Smooth muscle cell (in vitro differentiated cells): ENCODE results near the gene BSDC1. TPM values are rescaled to one million over a fixed set of nuclear protein-coding genes. Genes with fewer than 3 reads are reported as not detected.

ENCODE experiments used
- DNase-seq: peaks from one replicate; lab custom pipeline; 2025; ENCODE audit not compliant: unreplicated experiment; lab: John Stamatoyannopoulos, UW
- H2AFZ ChIP-seq: fragments of 200-600 bp; sonication (generic); 2 replicates; pipeline ENCODE4 v1.6.0; 2016; ENCODE audit warnings: antibody characterized with exemption, low read depth, mild to moderate bottlenecking
- H3F3A ChIP-seq: fragments of 200-600 bp; sonication (generic); 2 replicates; pipeline ENCODE4 v1.6.0; 2017; ENCODE audit warnings: antibody characterized with exemption, low read depth
- H3K27ac ChIP-seq: fragments of 200-600 bp; sonication (generic); 2 replicates; pipeline ENCODE4 v1.5.1; 2016; ENCODE audit warnings: low read depth, mild to moderate bottlenecking
- H3K27me3 ChIP-seq: fragments of 200-600 bp; sonication (generic); 2 replicates; pipeline ENCODE4 v1.6.1; 2016; ENCODE audit warnings: low read depth, mild to moderate bottlenecking
- H3K36me3 ChIP-seq: fragments of 200-600 bp; sonication (generic); 2 replicates; pipeline ENCODE4 v1.5.1; 2016; ENCODE audit warnings: low read depth
- H3K4me1 ChIP-seq: fragments of 200-600 bp; sonication (generic); 2 replicates; pipeline ENCODE4 v1.5.1; 2016; ENCODE audit warnings: low read depth
- H3K4me2 ChIP-seq: fragments of 200-600 bp; sonication (generic); 2 replicates; pipeline ENCODE4 v1.6.0; 2016; ENCODE audit warnings: mild to moderate bottlenecking
- H3K4me3 ChIP-seq: fragments of 200-600 bp; sonication (generic); 2 replicates; pipeline ENCODE4 v1.5.1; 2016; ENCODE audit warnings: mild to moderate bottlenecking
- H3K79me2 ChIP-seq: fragments of 200-600 bp; sonication (generic); 2 replicates; pipeline ENCODE4 v1.6.0; 2016; ENCODE audit warnings: low read depth, mild to moderate bottlenecking
- H3K9ac ChIP-seq: fragments of 200-600 bp; sonication (generic); 2 replicates; pipeline ENCODE4 v1.6.0; 2016; ENCODE audit warnings: low read depth
- H3K9me3 ChIP-seq: fragments of 200-600 bp; sonication (generic); replicated peaks from 2 replicates; pipeline ENCODE4 v1.5.1; 2016; ENCODE audit warnings: low read depth
- H4K20me1 ChIP-seq: fragments of 200-600 bp; sonication (generic); 2 replicates; pipeline ENCODE4 v1.6.0; 2016; ENCODE audit warnings: low read depth
- CTCF ChIP-seq: fragments of 200-600 bp; sonication (generic); IDR thresholded peaks from 2 replicates; pipeline ENCODE4 v1.5.1; 2017; ENCODE audit warnings: borderline replicate concordance, mild to moderate bottlenecking, antibody characterized with exemption; ENCODE audit not compliant: insufficient read depth, poor library complexity, severe bottlenecking
- WGBS: methylation state at CpG from one replicate; pipeline ENCODE4 v1.1.7; 2016; ENCODE audit warnings: low lambda C conversion rate; 5-methylcytosine and 5-hydroxymethylcytosine counted together
- polyA plus RNA-seq: library from polyadenylated mRNA; unstranded; fragments of >200 nt; fragmentation: Nextera tagmentation; extraction: Ambion mirVana; gene quantifications from 2 replicates; pipeline ENCODE4 v1.2.1, GENCODE V29; 2016
- total RNA-seq: library from RNA; depleted of rRNA; stranded (reverse); fragments of >200 nt; gene quantifications from 2 replicates; pipeline ENCODE4 v1.2.3, GENCODE V29; 2014

The BSDC1 gene
- total and polyA plus RNA-seq, 2 experiments from 2014 or later = 45.4 to 57.3 TPM

- WGBS = 63% methylated on average over 4 of the region's 4 CpGs
- Histone ChIP-seq H3K79me2 (no peaks in the 10 kb centered on the region), H4K20me1 (no peaks in the 10 kb centered on the region), H3K36me3 (no peaks in the 10 kb centered on the region), H3K9me3 (no peaks in the 10 kb centered on the region), H3K4me3 (no peak overlapping the region), H2AFZ (no peak overlapping the region), H3F3A (no peaks in the 10 kb centered on the region), H3K4me2 (no peak overlapping the region), H3K27ac (no peak overlapping the region), H3K9ac (no peak overlapping the region), H3K4me1 (no peaks in the 10 kb centered on the region), H3K27me3 (no peaks in the 10 kb centered on the region)
- no peak for DNase-seq
- TF ChIP-seq CTCF = no peak
Measured at GRCh38 chr1:32431736-32432400, 37.6 kb upstream of the BSDC1 start.

GRCh38 chr1:32427264-32427963, 33.2 kb upstream of the BSDC1 start:
- TF ChIP-seq CTCF = no peak
- no peaks in the 10 kb centered on the region for H3K27me3 ChIP-seq
- H3K36me3 ChIP-seq = no peaks in the 10 kb centered on the region
- no peaks in the 10 kb centered on the region for H3K4me1 ChIP-seq
- H3K9ac ChIP-seq = no peak overlapping the region
- no peaks in the 10 kb centered on the region for H3K79me2 ChIP-seq
- no peak overlapping the region for H3K4me3 ChIP-seq
- no peaks in the 10 kb centered on the region for H3K9me3 ChIP-seq
- H3K27ac ChIP-seq = no peak overlapping the region
- no peak overlapping the region for H3K4me2 ChIP-seq
- no peaks in the 10 kb centered on the region for H3F3A ChIP-seq
- no peaks in the 10 kb centered on the region for H4K20me1 ChIP-seq
- no peak for DNase-seq
- 94% methylated on average over 15 of the region's 17 CpGs for WGBS
- no peak overlapping the region for H2AFZ ChIP-seq

- no peaks in the 10 kb centered on the region for H3F3A ChIP-seq
- H3K27me3 ChIP-seq = no peaks in the 10 kb centered on the region
- no peak overlapping the region for H2AFZ ChIP-seq
- no peaks in the 10 kb centered on the region for H4K20me1 ChIP-seq
- no peaks in the 10 kb centered on the region for H3K9me3 ChIP-seq
- H3K4me2 ChIP-seq = no peak overlapping the region
- H3K4me1 ChIP-seq = no peaks in the 10 kb centered on the region
- no peak overlapping the region for H3K9ac ChIP-seq
- no peak overlapping the region for H3K4me3 ChIP-seq
- H3K79me2 ChIP-seq = no peaks in the 10 kb centered on the region
- no peak for TF ChIP-seq CTCF
- WGBS = 78% methylated on average over 27 of the region's 36 CpGs
- no peak overlapping the region for H3K27ac ChIP-seq
- DNase-seq = no peak
- no peaks in the 10 kb centered on the region for H3K36me3 ChIP-seq
Measured at GRCh38 chr1:32426489-32427255, 32.4 kb upstream of the BSDC1 start.
